HepG2 (cell line): Measurements from ENCODE around the gene MTCL1. TPM values are rescaled to one million over a fixed set of nuclear protein-coding genes. Genes with fewer than 3 reads are reported as not detected.

ENCODE experiments used
- ATAC-seq: fragments of 200-7000 bp; cut with Tn5 transposase; 3 replicates; pipeline ENCODE4 v1.9.1; 2020; ENCODE audit warnings: mild to moderate bottlenecking, moderate library complexity
- BruUV-seq: library from RNA; stranded (reverse); fragments of 400-500 nt; replicated peaks from 2 replicates; lab custom pipeline; 2021; lab: Mats Ljungman, UMichigan
- CTCF ChIA-PET: fragments of 300-600 bp; formaldehyde crosslinking; extraction: SDS; loops from one replicate; lab custom pipeline; 2021; ENCODE audit warnings: low total read pairs, inconsistent platforms, low intra/inter-chr PET ratio; lab: Yijun Ruan, JAX
- POLR2A ChIA-PET: fragments of 350-600 bp; sonication (Branson Sonifier 250); formaldehyde crosslinking; loops from one replicate; lab custom pipeline; 2020; ENCODE audit warnings: antibody characterized with exemption, inconsistent platforms; lab: Yijun Ruan, JAX
- DNase-seq: peaks from one replicate; pipeline ENCODE4 v3.0.0-alpha.2; 2015; ENCODE audit warnings: low spot score
- FAIRE-seq: peaks from 3 replicates; lab custom pipeline; 2011; peaks lifted over from hg19 to GRCh38; lab: Jason Lieb, UNC
- H2AFZ ChIP-seq: one replicate; pipeline ENCODE4 v1.6.1; 2011; ENCODE audit warnings: low read length, inconsistent platforms
- H3K27ac ChIP-seq: fragments of 300-600 bp; 3 replicates; pipeline ENCODE4 v1.8.0; 2011; ENCODE audit warnings: mixed run types, mild to moderate bottlenecking, mixed read lengths, low read length, inconsistent platforms; ENCODE audit not compliant: insufficient read depth; ENCODE audit errors: extremely low read length
- H3K27me3 ChIP-seq, 2 experiments: fragments of 200-600 bp in 1 of 2; 2 replicates in 1 of 2; 3 replicates in 1 of 2; pipeline versions ENCODE4 v1.6.0 to v1.8.0; 2011; ENCODE audit warnings: low read length in 2 of 2, mild to moderate bottlenecking in 2 of 2, moderate library complexity in 2 of 2, inconsistent platforms in 1 of 2; ENCODE audit not compliant: insufficient read depth in 2 of 2, control insufficient read depth in 1 of 2
- H3K36me3 ChIP-seq, 2 experiments: fragments of 200-600 bp in 1 of 2; replicated peaks in 1 of 2; 2 replicates in 1 of 2; 3 replicates in 1 of 2; pipeline versions ENCODE4 v1.5.1 to v1.8.0; 2011; ENCODE audit warnings: low read length in 2 of 2, inconsistent platforms in 1 of 2; ENCODE audit not compliant: insufficient read depth in 2 of 2, control insufficient read depth in 1 of 2
- H3K4me1 ChIP-seq: 2 replicates; pipeline ENCODE4 v1.5.1; 2012; ENCODE audit warnings: low read length, inconsistent platforms; ENCODE audit not compliant: insufficient read depth
- H3K4me2 ChIP-seq: 2 replicates; pipeline ENCODE4 v1.6.0; 2011; ENCODE audit warnings: low read depth, low read length, inconsistent platforms
- H3K4me3 ChIP-seq, 3 experiments: fragments of 200-600 bp in 1 of 3; sonication (generic), shearing (Covaris generic) in 1 of 3; replicated peaks in 1 of 3; 2 replicates each; pipeline ENCODE4 v1.5.1; 2011 to 2016; ENCODE audit warnings: low read length in 3 of 3, inconsistent platforms in 2 of 3, low read depth in 2 of 3, mild to moderate bottlenecking in 2 of 3, control low read depth in 1 of 3, mixed read lengths in 1 of 3; ENCODE audit not compliant: insufficient read depth in 1 of 3
- H3K79me2 ChIP-seq: one replicate; pipeline ENCODE4 v1.6.1; 2011; ENCODE audit warnings: low read length, inconsistent platforms; ENCODE audit not compliant: insufficient read depth
- H3K9ac ChIP-seq: 2 replicates; pipeline ENCODE4 v1.6.0; 2011; ENCODE audit warnings: mild to moderate bottlenecking, low read depth, low read length, inconsistent platforms; ENCODE audit not compliant: insufficient read depth
- H3K9me3 ChIP-seq: 2 replicates; pipeline ENCODE4 v1.5.1; 2012; ENCODE audit warnings: mild to moderate bottlenecking, low read length
- H4K20me1 ChIP-seq: 2 replicates; pipeline ENCODE4 v1.6.0; 2011; ENCODE audit warnings: inconsistent platforms, mild to moderate bottlenecking, low read length, moderate library complexity; ENCODE audit not compliant: insufficient read depth
- GZF1 ChIP-seq: sonication (generic); formaldehyde crosslinking; IDR thresholded peaks from 2 replicates; pipeline ENCODE4 v1.5.1; 2020; ENCODE audit warnings: mild to moderate bottlenecking, missing genetic modification reagents
- HOXA9 ChIP-seq: sonication (generic); formaldehyde crosslinking; IDR thresholded peaks from 2 replicates; pipeline ENCODE4 v1.8.1; 2022; ENCODE audit warnings: missing genetic modification reagents, mild to moderate bottlenecking, moderate library complexity, borderline replicate concordance
- IKZF4 ChIP-seq: sonication (generic); formaldehyde crosslinking; IDR thresholded peaks from 2 replicates; pipeline ENCODE4 v1.5.1; 2020; ENCODE audit warnings: borderline replicate concordance, mild to moderate bottlenecking, low read depth, missing genetic modification reagents; ENCODE audit errors: not compliant biosample characterization
- KDM5B ChIP-seq: sonication (generic); formaldehyde crosslinking; IDR thresholded peaks from 2 replicates; pipeline ENCODE4 v1.4.0; 2020; ENCODE audit warnings: missing genetic modification reagents, mild to moderate bottlenecking, borderline replicate concordance
- MBD4 ChIP-seq: IDR thresholded peaks from 2 replicates; pipeline ENCODE4 v1.6.1; 2012; ENCODE audit warnings: low read length, inconsistent platforms, borderline replicate concordance
- NPAS2 ChIP-seq: sonication (generic); formaldehyde crosslinking; IDR thresholded peaks from 2 replicates; pipeline ENCODE4 v1.8.0; 2022; ENCODE audit warnings: mild to moderate bottlenecking, missing genetic modification reagents, borderline replicate concordance
- PHF20 ChIP-seq: sonication (generic); formaldehyde crosslinking; IDR thresholded peaks from 2 replicates; pipeline ENCODE4 v1.5.0; 2020; ENCODE audit warnings: mild to moderate bottlenecking, missing genetic modification reagents
- SNAI1 ChIP-seq: sonication (generic); formaldehyde crosslinking; IDR thresholded peaks from 2 replicates; pipeline ENCODE4 v1.5.0; 2020; ENCODE audit warnings: mild to moderate bottlenecking, missing genetic modification reagents, borderline replicate concordance
- SP4 ChIP-seq: sonication (generic); formaldehyde crosslinking; IDR thresholded peaks from 2 replicates; pipeline ENCODE4 v1.8.1; 2023; ENCODE audit warnings: mild to moderate bottlenecking, missing genetic modification reagents
- ZNF205 ChIP-seq: IDR thresholded peaks from 2 replicates; pipeline ENCODE4 v1.6.1; 2018; ENCODE audit warnings: missing biosample characterization, missing genetic modification reagents
- ZNF24 ChIP-seq: fragments of 450-650 bp; IDR thresholded peaks from 2 replicates; pipeline ENCODE4 v1.6.1; 2017; ENCODE audit warnings: antibody characterized with exemption, mild to moderate bottlenecking
- ZNF557 ChIP-seq: sonication (generic); formaldehyde crosslinking; IDR thresholded peaks from 2 replicates; pipeline ENCODE4 v1.4.0; 2020; ENCODE audit warnings: missing genetic modification reagents
- ZNF670 ChIP-seq: sonication (generic); formaldehyde crosslinking; IDR thresholded peaks from 2 replicates; pipeline ENCODE4 v1.8.0; 2022; ENCODE audit warnings: mild to moderate bottlenecking, missing genetic modification reagents, borderline replicate concordance
- ZNF788 ChIP-seq: sonication (generic); formaldehyde crosslinking; IDR thresholded peaks from 2 replicates; pipeline ENCODE4 v1.5.0; 2020; ENCODE audit warnings: mild to moderate bottlenecking, missing genetic modification reagents, borderline replicate concordance
- WGBS: methylation state at CpG from one replicate; pipeline ENCODE4 v1.1.6; 2017; ENCODE audit warnings: low lambda C conversion rate; 5-methylcytosine and 5-hydroxymethylcytosine counted together
- in situ Hi-C: cut with HindIII; loops from 2 replicates; pipeline ENCODE4 v1.10.0; 2017; ENCODE audit warnings: low pct_unique_long_range_greater_than_20kb; ENCODE audit not compliant: extremely low pct_ligation_motif_present
- intact Hi-C: fragments of 100-400 bp; cut with micrococcal nuclease; formaldehyde crosslinking; loops from one replicate; pipeline ENCODE4 v1.10.0; 2022; ENCODE audit not compliant: unreplicated experiment
- polyA plus RNA-seq, 8 experiments: library from polyadenylated mRNA; depleted of rRNA in 3 of 8; stranded (reverse) in 7 of 8; unstranded in 1 of 8; fragments of >200 nt; fragmentation: Illumina TruSeq in 4 of 8; extraction: Trizol in 4 of 8; gene quantifications; 2 replicates each; pipeline versions ENCODE4 v1.2.1 to v1.2.3, GENCODE V29; 2011 to 2016; ENCODE audit warnings: low read depth in 4 of 8, missing spikeins in 1 of 8, mixed read lengths in 1 of 8; ENCODE audit not compliant: insufficient read depth in 1 of 8
- total RNA-seq, 5 experiments: library from RNA; depleted of rRNA; stranded (reverse); fragments of >200 nt; fragmentation: Illumina TruSeq; extraction: Trizol; gene quantifications; 2 replicates each; pipeline ENCODE4 v1.2.3, GENCODE V29; 2016; ENCODE audit warnings: low read depth in 1 of 5
- TF ChIP-seq, protein P1 (sequence below): sonication (generic); formaldehyde crosslinking; IDR thresholded peaks from 2 replicates; pipeline ENCODE4 v1.8.0; 2022; ENCODE audit warnings: mild to moderate bottlenecking, missing genetic modification reagents, moderate library complexity
- TF ChIP-seq, protein P2 (sequence below): sonication (generic); formaldehyde crosslinking; IDR thresholded peaks from 2 replicates; pipeline ENCODE4 v1.4.0; 2020; ENCODE audit warnings: missing genetic modification reagents

The MTCL1 gene
- total and polyA plus RNA-seq, 2 of the 13 experiments (the other 11 are each of a cell fraction or from before 2014, with no cell fraction given), result 3.1 to 3.2 TPM

DNA sequence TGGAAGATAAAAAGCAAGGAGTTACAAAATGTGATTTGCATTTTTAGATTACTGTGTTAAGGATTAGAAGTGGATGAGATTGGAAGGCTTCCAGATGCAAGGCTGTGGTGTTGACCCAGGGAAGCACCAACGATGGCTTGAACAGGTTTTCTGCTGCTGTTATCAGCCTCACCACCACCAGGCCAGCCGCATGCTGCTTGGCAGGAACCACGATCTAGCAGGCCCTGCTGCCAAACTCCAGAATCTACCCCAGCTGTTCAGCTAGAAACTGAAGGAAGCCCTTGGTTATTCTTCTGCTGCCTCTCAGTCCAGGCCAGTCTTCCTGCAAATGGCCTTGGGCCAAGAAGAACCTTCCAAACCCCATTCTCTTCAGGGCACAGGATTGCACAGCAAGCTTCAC lies 133.9 kb downstream of the MTCL1 start:
- in situ Hi-C loops, result no loop called here
- Histone ChIP-seq H3K9ac (no peak overlapping the region), H3K36me3 (no peaks in the 10 kb centered on the region), H3K4me2 (no peak overlapping the region), H4K20me1 (no peaks in the 10 kb centered on the region), H3K4me1 (no peaks in the 10 kb centered on the region), H3K27me3 (peaks cover 0 to 4% of the 10 kb centered on the region in 2 experiments; a peak in 2 of 5 replicates)
- POLR2A ChIA-PET, result no interaction called here
- no peak for DNase-seq
- no TSS peak for BruUV-seq
- TF ChIP-seq ZNF205 (CRISPR knock-in tag) (no peak), PHF20 (CRISPR knock-in tag) (no peak)
- TF ChIP-seq, all 625 proteins: peak for 0
- no peak overlapping the region for H2AFZ ChIP-seq
- ATAC-seq (no peak), FAIRE-seq (no peak)
- intact Hi-C loops, result no loop called here
- no peaks in the 10 kb centered on the region for H3K9me3 ChIP-seq
- H3K4me3 ChIP-seq, result no peak overlapping the region
- WGBS, result 60% methylated on average over 3 of the region's 3 CpGs
- CTCF ChIA-PET, result no interaction called here
- H3K79me2 ChIP-seq, result no peaks in the 10 kb centered on the region
- H3K27ac ChIP-seq, result no peak overlapping the region

DNA sequence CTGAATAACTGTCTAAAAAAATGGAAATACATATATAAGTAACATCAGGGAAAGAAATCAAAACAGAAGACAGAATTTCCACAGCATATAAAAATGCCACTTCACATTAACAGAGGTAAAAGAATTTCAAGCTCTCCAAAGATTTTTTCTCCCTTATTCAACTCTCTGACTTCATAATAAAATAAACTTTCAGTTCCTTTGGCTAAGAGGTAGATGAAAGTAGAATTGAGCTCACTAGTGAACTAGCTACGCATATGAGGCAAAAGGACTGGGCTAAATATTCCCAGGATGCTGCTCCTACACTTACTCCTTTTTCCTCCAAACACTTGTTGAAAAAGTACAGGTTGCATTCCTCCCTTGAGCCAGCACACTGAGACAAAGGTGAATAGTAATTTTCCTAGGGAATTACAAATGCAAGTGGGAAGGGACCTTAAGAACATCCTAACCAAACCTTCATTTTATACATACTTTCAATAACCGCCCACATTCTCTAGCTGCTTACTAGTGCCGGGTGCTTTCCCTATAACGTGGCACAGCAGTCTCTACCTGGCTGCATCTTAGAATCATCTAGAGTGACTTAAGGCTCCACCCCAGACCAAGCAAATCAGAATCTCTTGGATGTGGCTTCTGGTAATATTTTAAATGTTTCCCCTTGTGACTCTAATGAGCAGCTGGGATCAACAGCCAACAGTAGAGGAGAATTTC lies 136.6 kb downstream of the MTCL1 start:
- Histone ChIP-seq H3K4me3 (no peak overlapping the region), H3K36me3 (no peaks in the 10 kb centered on the region), H4K20me1 (no peaks in the 10 kb centered on the region), H3K4me1 (no peaks in the 10 kb centered on the region), H3K27ac (no peak overlapping the region), H3K27me3 (peaks cover 0 to 4% of the 10 kb centered on the region in 2 experiments; a peak in 2 of 5 replicates), H3K9ac (no peak overlapping the region), H3K4me2 (no peak overlapping the region), H2AFZ (no peak overlapping the region), H3K9me3 (no peaks in the 10 kb centered on the region), H3K79me2 (no peaks in the 10 kb centered on the region)
- intact Hi-C loops (no loop called here), in situ Hi-C loops (no loop called here)
- BruUV-seq, result no TSS peak
- 59% methylated on average over 4 of the region's 4 CpGs for WGBS
- ChIA-PET POLR2A (no interaction called here), CTCF (no interaction called here)
- FAIRE-seq (no peak), DNase-seq (no peak), ATAC-seq (no peak)
- no peak for TF ChIP-seq HOXA9
- no peak for TF ChIP-seq ZNF670
- TF ChIP-seq MBD4, result no peak
- no peak for TF ChIP-seq IKZF4 (CRISPR knock-in tag)
- no peak for TF ChIP-seq SP4 (CRISPR knock-in tag)
- no peak for TF ChIP-seq KDM5B
- TF ChIP-seq, protein P1, sequence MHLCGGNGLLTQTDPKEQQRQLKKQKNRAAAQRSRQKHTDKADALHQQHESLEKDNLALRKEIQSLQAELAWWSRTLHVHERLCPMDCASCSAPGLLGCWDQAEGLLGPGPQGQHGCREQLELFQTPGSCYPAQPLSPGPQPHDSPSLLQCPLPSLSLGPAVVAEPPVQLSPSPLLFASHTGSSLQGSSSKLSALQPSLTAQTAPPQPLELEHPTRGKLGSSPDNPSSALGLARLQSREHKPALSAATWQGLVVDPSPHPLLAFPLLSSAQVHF, result no peak
- no peak for TF ChIP-seq ZNF557 (CRISPR knock-in tag)
- TF ChIP-seq ZNF24, result no peak
- no peak for TF ChIP-seq GZF1 (CRISPR knock-in tag)
- no peak for TF ChIP-seq SNAI1
- TF ChIP-seq ZNF788 (CRISPR knock-in tag), result no peak
- no peak for TF ChIP-seq NPAS2 (CRISPR knock-in tag)
- TF ChIP-seq, protein P2, sequence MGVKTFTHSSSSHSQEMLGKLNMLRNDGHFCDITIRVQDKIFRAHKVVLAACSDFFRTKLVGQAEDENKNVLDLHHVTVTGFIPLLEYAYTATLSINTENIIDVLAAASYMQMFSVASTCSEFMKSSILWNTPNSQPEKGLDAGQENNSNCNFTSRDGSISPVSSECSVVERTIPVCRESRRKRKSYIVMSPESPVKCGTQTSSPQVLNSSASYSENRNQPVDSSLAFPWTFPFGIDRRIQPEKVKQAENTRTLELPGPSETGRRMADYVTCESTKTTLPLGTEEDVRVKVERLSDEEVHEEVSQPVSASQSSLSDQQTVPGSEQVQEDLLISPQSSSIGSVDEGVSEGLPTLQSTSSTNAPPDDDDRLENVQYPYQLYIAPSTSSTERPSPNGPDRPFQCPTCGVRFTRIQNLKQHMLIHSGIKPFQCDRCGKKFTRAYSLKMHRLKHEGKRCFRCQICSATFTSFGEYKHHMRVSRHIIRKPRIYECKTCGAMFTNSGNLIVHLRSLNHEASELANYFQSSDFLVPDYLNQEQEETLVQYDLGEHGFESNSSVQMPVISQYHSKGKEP, result no peak
